Hepatocyte (in vitro differentiated cells): ENCODE results near the gene FAM234A. TPM values are rescaled to one million over a fixed set of nuclear protein-coding genes. Genes with fewer than 3 reads are reported as not detected.

ENCODE experiments used
- DNase-seq: peaks from one replicate; pipeline ENCODE4 v3.0.0-alpha.2; 2016; ENCODE audit warnings: low spot score
- H2AFZ ChIP-seq: fragments of 200-600 bp; sonication (generic); 2 replicates; pipeline ENCODE4 v1.6.0; 2016; ENCODE audit warnings: antibody characterized with exemption, mild to moderate bottlenecking
- H3K27ac ChIP-seq: fragments of 200-600 bp; sonication (generic); 2 replicates; pipeline ENCODE4 v1.5.1; 2016; ENCODE audit warnings: mild to moderate bottlenecking
- H3K27me3 ChIP-seq: fragments of 200-600 bp; sonication (generic); 2 replicates; pipeline ENCODE4 v1.6.1; 2016
- H3K36me3 ChIP-seq: fragments of 200-600 bp; sonication (generic); replicated peaks from 2 replicates; pipeline ENCODE4 v1.5.1; 2016; ENCODE audit warnings: low read depth; ENCODE audit not compliant: insufficient read depth
- H3K4me1 ChIP-seq: fragments of 200-600 bp; sonication (generic); 2 replicates; pipeline ENCODE4 v1.5.1; 2016; ENCODE audit warnings: mild to moderate bottlenecking, moderate library complexity; ENCODE audit not compliant: insufficient read depth
- H3K4me2 ChIP-seq: fragments of 200-600 bp; sonication (generic); 2 replicates; pipeline ENCODE4 v1.6.0; 2016
- H3K4me3 ChIP-seq: fragments of 200-600 bp; sonication (generic); 2 replicates; pipeline ENCODE4 v1.5.1; 2016; ENCODE audit warnings: mild to moderate bottlenecking
- H3K79me2 ChIP-seq: fragments of 200-600 bp; sonication (generic); 2 replicates; pipeline ENCODE4 v1.6.0; 2017; ENCODE audit warnings: mild to moderate bottlenecking
- H3K9me2 ChIP-seq: fragments of 200-600 bp; sonication (generic); replicated peaks from 2 replicates; pipeline ENCODE4 v1.6.0; 2017; ENCODE audit warnings: mild to moderate bottlenecking; ENCODE audit not compliant: insufficient read depth
- H3K9me3 ChIP-seq: fragments of 200-600 bp; sonication (generic); 2 replicates; pipeline ENCODE4 v1.5.1; 2016; ENCODE audit warnings: low read depth, mild to moderate bottlenecking
- H4K20me1 ChIP-seq: fragments of 200-600 bp; sonication (generic); 2 replicates; pipeline ENCODE4 v1.6.0; 2016; ENCODE audit warnings: mild to moderate bottlenecking; ENCODE audit not compliant: insufficient read depth, poor library complexity, severe bottlenecking
- CTCF ChIP-seq: fragments of 200-600 bp; sonication (generic); IDR thresholded peaks from 2 replicates; pipeline ENCODE4 v1.5.1; 2016; ENCODE audit warnings: antibody characterized with exemption, mild to moderate bottlenecking; ENCODE audit not compliant: poor library complexity
- EZH2 ChIP-seq: fragments of 200-600 bp; sonication (generic); IDR thresholded peaks from 2 replicates; pipeline ENCODE4 v1.6.1; 2016; ENCODE audit warnings: antibody characterized with exemption, mild to moderate bottlenecking, borderline replicate concordance
- EZH2phosphoT487 ChIP-seq: fragments of 200-600 bp; sonication (generic); IDR thresholded peaks from one replicate; pipeline ENCODE4 v1.6.1; 2018; ENCODE audit warnings: antibody characterized with exemption, mild to moderate bottlenecking, low read depth, moderate library complexity; ENCODE audit not compliant: unreplicated experiment, severe bottlenecking
- WGBS: methylation state at CpG from one replicate; pipeline ENCODE4 v1.1.6; 2016; ENCODE audit warnings: low lambda C conversion rate; ENCODE audit errors: missing lambda C conversion rate; 5-methylcytosine and 5-hydroxymethylcytosine counted together
- polyA plus RNA-seq: library from polyadenylated mRNA; unstranded; fragments of >200 nt; fragmentation: Nextera tagmentation; extraction: Ambion mirVana; gene quantifications from 2 replicates; pipeline ENCODE4 v1.2.1, GENCODE V29; 2016
- total RNA-seq: library from RNA; depleted of rRNA; stranded (reverse); fragments of >200 nt; gene quantifications from 2 replicates; pipeline ENCODE4 v1.2.3, GENCODE V29; 2014

FAM234A gene
- total and polyA plus RNA-seq, 2 experiments from 2014 or later, result 84.1 to 106 TPM

- Histone ChIP-seq H3K4me2 (no peak overlapping the region), H3K4me3 (no peak overlapping the region), H3K79me2 (no peaks in the 10 kb centered on the region), H3K27me3 (peaks cover 17% of the 10 kb centered on the region), H2AFZ (no peak overlapping the region), H3K9me2 (no peaks in the 10 kb centered on the region), H4K20me1 (no peaks in the 10 kb centered on the region), H3K4me1 (peaks cover 6% of the 10 kb centered on the region), H3K36me3 (no peaks in the 10 kb centered on the region), H3K27ac (no peak overlapping the region), H3K9me3 (no peaks in the 10 kb centered on the region)
- DNase-seq, result no peak
- TF ChIP-seq EZH2phosphoT487 (no peak), CTCF (no peak), EZH2 (no peak)
- 97% methylated on average over 19 of the region's 48 CpGs for WGBS
These were observed 50.8 kb downstream of the FAM234A start for GRCh38 chr16:285146-286055.

GRCh38 chr16:286491-287297 lies 52.1 kb downstream of the FAM234A start:
- no peaks in the 10 kb centered on the region for H3K36me3 ChIP-seq
- peaks cover 6% of the 10 kb centered on the region for H3K27me3 ChIP-seq
- H3K9me2 ChIP-seq, result no peaks in the 10 kb centered on the region
- H4K20me1 ChIP-seq, result no peaks in the 10 kb centered on the region
- H3K9me3 ChIP-seq, result no peaks in the 10 kb centered on the region
- H3K79me2 ChIP-seq, result no peaks in the 10 kb centered on the region
- TF ChIP-seq CTCF (no peak), EZH2 (no peak), EZH2phosphoT487 (no peak)
- no peak overlapping the region for H3K27ac ChIP-seq
- DNase-seq, result no peak
- H2AFZ ChIP-seq, result no peak overlapping the region
- no peak overlapping the region for H3K4me3 ChIP-seq
- 95% methylated on average over 19 of the region's 22 CpGs for WGBS
- no peak overlapping the region for H3K4me2 ChIP-seq
- H3K4me1 ChIP-seq, result no peaks in the 10 kb centered on the region

- no peaks in the 10 kb centered on the region for H3K27me3 ChIP-seq
- H3K4me3 ChIP-seq, result no peak overlapping the region
- TF ChIP-seq EZH2phosphoT487, result no peak
- no peak for TF ChIP-seq CTCF
- TF ChIP-seq EZH2, result no peak
- no peaks in the 10 kb centered on the region for H3K36me3 ChIP-seq
- no peaks in the 10 kb centered on the region for H4K20me1 ChIP-seq
- H3K9me3 ChIP-seq, result no peaks in the 10 kb centered on the region
- WGBS, result 90% methylated on average over 16 of the region's 16 CpGs
- no peak overlapping the region for H2AFZ ChIP-seq
- no peak overlapping the region for H3K4me2 ChIP-seq
- H3K4me1 ChIP-seq, result no peaks in the 10 kb centered on the region
- H3K79me2 ChIP-seq, result no peaks in the 10 kb centered on the region
- no peaks in the 10 kb centered on the region for H3K9me2 ChIP-seq
- no peak overlapping the region for H3K27ac ChIP-seq
- DNase-seq, result no peak
These were observed 52.7 kb downstream of the FAM234A start for GRCh38 chr16:287298-287811.
